Measurements from ENCODE around the gene DHRS7B.

GRCh38 chr17:21078016-21078780, 48.6 kb upstream of the DHRS7B start:
- TF ChIP-seq CTCF (IDR thresholded peaks at IDR 0.05) (no peak), POLR2A (IDR thresholded peaks at IDR 0.05) (no peak), EP300 (IDR thresholded peaks at IDR 0.05) (no peak)

All from tibial nerve (tissue), 4 donors.